Large intestine (tissue), 12 donors: ENCODE measurements around the gene MTTP. TPM values are rescaled to one million over a fixed set of nuclear protein-coding genes. Genes with fewer than 3 reads are reported as not detected.
"Not testable (repeated sequence)": the region's sequence is repeated elsewhere in the genome, so short reads cannot be mapped to it uniquely, and the experiment has no call there.

Source experiments
- DNase-seq, 2 donors: peaks; one replicate each; pipeline versions ENCODE4 v3.0.0 to v3.0.0-alpha.2; 2013
- H3K27ac ChIP-seq: one replicate; pipeline ENCODE4 v1.5.1; 2013; ENCODE audit warnings: low read length
- H3K27me3 ChIP-seq: 2 replicates; pipeline ENCODE4 v1.6.1; 2013; ENCODE audit warnings: low read length; ENCODE audit not compliant: control insufficient read depth, insufficient read depth
- H3K36me3 ChIP-seq: 2 replicates; pipeline ENCODE4 v1.6.1; 2013; ENCODE audit warnings: low read length; ENCODE audit not compliant: control insufficient read depth, insufficient read depth
- H3K4me1 ChIP-seq: one replicate; pipeline ENCODE4 v1.6.1; 2013; ENCODE audit warnings: low read length; ENCODE audit not compliant: control insufficient read depth, insufficient read depth
- H3K4me3 ChIP-seq: one replicate; pipeline ENCODE4 v1.5.1; 2013; ENCODE audit warnings: low read length
- H3K9me3 ChIP-seq: one replicate; pipeline ENCODE4 v1.6.1; 2013; ENCODE audit warnings: mild to moderate bottlenecking, low read depth, low read length, moderate library complexity; ENCODE audit not compliant: control insufficient read depth
- WGBS: methylation state at CpG from one replicate; pipeline ENCODE4 v1.1.5; 2013; ENCODE audit warnings: low lambda C conversion rate; ENCODE audit not compliant: insufficient coverage; 5-methylcytosine and 5-hydroxymethylcytosine counted together
- long read RNA-seq, 11 donors: transcript quantifications; one replicate each; lab custom pipeline, GENCODE V29; 2026
- polyA plus RNA-seq: library from polyadenylated mRNA; unstranded; fragments of 120-200 nt; gene quantifications from one replicate; pipeline ENCODE4 v1.2.1, GENCODE V29; 2013

Gene MTTP
- 459 TPM for polyA plus RNA-seq
- long read RNA-seq, donor 1, full-length matches to known transcripts: 64 of 77 reads
- long read RNA-seq, donor 1, partial matches to known transcripts: 13 of 77 reads
- long read RNA-seq, donor 1, other reads (novel, unspliced or antisense): 0 of 77 reads
- long read RNA-seq, donor 2, full-length matches to known transcripts: 153 of 648 reads
- long read RNA-seq, donor 2, partial matches to known transcripts: 495 of 648 reads
- long read RNA-seq, donor 2, other reads (novel, unspliced or antisense): 0 of 648 reads
- long read RNA-seq, donor 3, full-length matches to known transcripts: 147 of 323 reads
- long read RNA-seq, donor 3, partial matches to known transcripts: 176 of 323 reads
- long read RNA-seq, donor 3, other reads (novel, unspliced or antisense): 0 of 323 reads
- long read RNA-seq, donor 4, full-length matches to known transcripts: 12 of 27 reads
- long read RNA-seq, donor 4, partial matches to known transcripts: 15 of 27 reads
- long read RNA-seq, donor 4, other reads (novel, unspliced or antisense): 0 of 27 reads
- long read RNA-seq, donor 5, full-length matches to known transcripts: 6 of 6 reads
- long read RNA-seq, donor 5, partial matches to known transcripts: 0 of 6 reads
- long read RNA-seq, donor 5, other reads (novel, unspliced or antisense): 0 of 6 reads
- long read RNA-seq, donor 6, full-length matches to known transcripts: 110 of 238 reads
- long read RNA-seq, donor 6, partial matches to known transcripts: 123 of 238 reads
- long read RNA-seq, donor 6, other reads (novel, unspliced or antisense): 5 of 238 reads
- long read RNA-seq, donor 7, full-length matches to known transcripts: 2 of 2 reads
- long read RNA-seq, donor 7, partial matches to known transcripts: 0 of 2 reads
- long read RNA-seq, donor 7, other reads (novel, unspliced or antisense): 0 of 2 reads
- long read RNA-seq, donor 8, full-length matches to known transcripts: 128 of 388 reads
- long read RNA-seq, donor 8, partial matches to known transcripts: 260 of 388 reads
- long read RNA-seq, donor 8, other reads (novel, unspliced or antisense): 0 of 388 reads
- long read RNA-seq, donor 9, full-length matches to known transcripts: 98 of 185 reads
- long read RNA-seq, donor 9, partial matches to known transcripts: 87 of 185 reads
- long read RNA-seq, donor 9, other reads (novel, unspliced or antisense): 0 of 185 reads
- long read RNA-seq, donor 10, full-length matches to known transcripts: 159 of 257 reads
- long read RNA-seq, donor 10, partial matches to known transcripts: 98 of 257 reads
- long read RNA-seq, donor 10, other reads (novel, unspliced or antisense): 0 of 257 reads
- long read RNA-seq, donor 11, full-length matches to known transcripts: 70 of 128 reads
- long read RNA-seq, donor 11, partial matches to known transcripts: 58 of 128 reads
- long read RNA-seq, donor 11, other reads (novel, unspliced or antisense): 0 of 128 reads

DNA sequence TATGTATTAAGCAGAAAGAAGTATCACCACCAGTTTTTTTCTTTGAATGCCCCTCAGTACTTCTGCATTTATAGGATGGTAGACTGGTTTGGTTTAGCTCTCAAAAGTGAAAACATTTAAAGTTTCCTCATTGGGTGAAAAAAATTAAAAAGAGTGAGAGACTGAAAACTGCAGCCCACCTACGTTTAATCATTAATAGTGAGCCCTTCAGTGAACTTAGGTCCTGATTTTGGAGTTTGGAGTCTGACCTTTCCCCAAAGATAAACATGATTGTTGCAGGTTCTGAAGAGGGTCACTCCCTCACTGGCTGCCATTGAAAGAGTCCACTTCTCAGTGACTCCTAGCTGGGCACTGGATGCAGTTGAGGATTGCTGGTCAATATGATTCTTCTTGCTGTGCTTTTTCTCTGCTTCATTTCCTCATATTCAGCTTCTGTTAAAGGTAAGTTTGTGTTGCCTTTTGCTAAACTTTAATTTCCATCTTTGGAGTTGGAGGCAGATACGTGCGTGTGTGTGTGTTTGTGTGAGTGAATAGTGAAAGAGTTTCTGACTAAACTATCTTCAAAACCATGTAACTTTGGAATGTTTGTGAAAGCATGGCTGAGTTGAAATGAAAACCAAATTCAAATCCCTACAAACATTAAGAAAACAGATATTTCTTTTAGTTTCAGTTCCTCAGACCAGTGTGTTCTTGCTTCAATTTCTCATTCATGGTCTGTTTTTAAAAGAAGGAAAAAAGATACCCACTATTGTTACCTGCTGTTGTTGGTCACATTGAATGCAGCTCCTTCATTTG is at the start of gene MTTP:
Gene MTTP, plus strand, starts transcription at position 295 of the 795 bp plus-strand sequence. Its CDS starts 86 bp downstream, at position 381.
- WGBS: no CpG with 5 or more reads among the region's 3 CpGs
- H3K27ac ChIP-seq: peak within 1 kb of the TSS; percentile 92
- peak within 1 kb of the TSS; percentile 60 for H3K4me3 ChIP-seq
- no peaks in the 10 kb centered on the region for H3K27me3 ChIP-seq
- peaks cover 15% of the 10 kb centered on the region for H3K4me1 ChIP-seq
- H3K36me3 ChIP-seq: no peaks in the 10 kb centered on the region
- DNase-seq: peak; percentile 66 to 84
- H3K9me3 ChIP-seq: no peaks in the 10 kb centered on the region

DNA sequence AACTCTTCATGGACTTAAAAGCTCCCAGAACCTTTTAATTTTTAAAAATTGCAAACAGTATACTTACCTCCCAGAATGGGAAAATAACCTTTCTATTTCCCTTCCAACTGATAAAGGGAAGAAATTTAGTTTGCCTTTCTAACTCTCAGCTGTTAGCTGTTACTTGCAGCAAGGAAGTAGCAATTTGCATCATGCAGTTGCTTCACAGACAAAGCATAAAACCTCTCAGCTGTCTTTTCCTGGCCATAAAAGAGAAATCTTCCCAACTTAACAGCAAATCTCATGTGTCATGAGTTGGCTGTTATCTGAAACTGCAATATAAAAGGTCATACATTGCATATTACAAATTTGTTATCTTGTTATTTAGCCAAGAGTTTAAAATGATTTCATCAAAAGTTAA is 45.4 kb upstream of the MTTP start:
- no peaks in the 10 kb centered on the region for H3K9me3 ChIP-seq
- peak; percentile 54 to 64 for DNase-seq
- no peaks in the 10 kb centered on the region for H3K36me3 ChIP-seq
- peaks cover 2% of the 10 kb centered on the region for H3K4me1 ChIP-seq
- no peaks in the 10 kb centered on the region for H3K27me3 ChIP-seq
- H3K27ac ChIP-seq: peak overlapping the region; percentile 61
- no peak overlapping the region for H3K4me3 ChIP-seq

DNA sequence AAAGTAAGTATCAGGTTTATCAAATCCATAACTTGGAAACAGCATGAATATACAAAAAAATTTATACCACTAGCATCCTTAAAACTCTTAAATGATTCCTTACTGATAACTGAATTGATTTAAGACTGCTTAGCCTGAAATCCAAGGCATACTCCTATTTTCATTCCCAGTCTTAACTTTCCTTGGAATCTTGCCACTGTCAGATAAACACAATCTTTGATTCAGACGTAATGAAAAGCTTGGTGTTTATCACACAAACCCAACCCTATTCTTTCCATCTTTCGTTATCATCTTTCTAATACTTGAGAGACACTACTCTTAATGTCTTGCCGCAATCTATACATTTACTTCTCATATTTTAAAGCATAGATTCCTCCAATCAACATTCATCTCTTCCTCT is 44.7 kb upstream of the MTTP start:
- H3K4me1 ChIP-seq: peaks cover 2% of the 10 kb centered on the region
- H3K27me3 ChIP-seq: no peaks in the 10 kb centered on the region
- no peaks in the 10 kb centered on the region for H3K36me3 ChIP-seq
- 71% methylated on average over 3 of the region's 3 CpGs for WGBS
- no peak for DNase-seq
- H3K27ac ChIP-seq: no peak overlapping the region
- H3K9me3 ChIP-seq: no peaks in the 10 kb centered on the region
- H3K4me3 ChIP-seq: no peak overlapping the region

DNA sequence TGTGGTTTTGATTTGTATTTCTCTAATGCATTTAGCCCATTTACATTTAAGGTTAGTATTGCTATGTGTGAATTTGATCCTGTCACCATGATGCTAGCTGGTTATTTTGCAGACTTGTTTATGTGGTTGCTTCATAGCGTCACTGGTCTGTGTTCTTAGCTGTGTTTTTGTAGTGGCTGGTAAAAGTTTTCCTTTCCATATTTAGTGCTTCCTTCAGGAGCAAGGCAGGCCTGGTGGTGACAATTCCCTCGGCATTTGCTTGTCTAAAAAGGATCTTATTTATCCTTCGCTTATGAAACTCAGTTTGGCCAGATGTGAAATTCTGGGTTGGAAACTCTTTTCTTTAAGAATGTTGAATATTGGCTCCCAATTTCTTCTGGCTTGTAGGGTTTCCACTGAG is 39.9 kb upstream of the MTTP start:
- H3K27ac ChIP-seq, H3K36me3 ChIP-seq, H3K27me3 ChIP-seq, DNase-seq, H3K9me3 ChIP-seq, H3K4me3 ChIP-seq: not testable (repeated sequence)
- peaks cover 25% of the 10 kb centered on the region for H3K4me1 ChIP-seq
- WGBS: no CpG with 5 or more reads among the region's 3 CpGs

DNA sequence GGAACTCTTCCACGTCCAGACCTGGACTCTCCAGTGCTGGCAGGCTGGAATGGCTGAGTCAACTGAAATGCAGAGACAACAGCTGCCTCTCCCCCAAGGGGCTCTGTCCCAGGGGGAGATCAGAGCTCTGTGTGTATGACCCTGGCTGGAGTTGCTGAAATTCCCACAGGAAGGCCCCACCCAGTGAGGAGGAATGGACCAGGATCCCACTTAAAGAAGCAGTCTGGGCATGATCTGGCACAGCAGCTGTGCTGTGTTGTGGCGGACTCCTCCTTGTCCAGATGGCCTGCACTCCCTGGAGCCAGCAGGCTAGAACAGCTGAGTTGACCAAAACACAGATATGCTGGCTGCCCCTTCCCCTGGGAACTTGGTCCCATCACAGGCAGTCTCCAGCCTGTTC is 38.4 kb upstream of the MTTP start:
- Histone ChIP-seq H3K36me3 (no peaks in the 10 kb centered on the region), H3K9me3 (no peaks in the 10 kb centered on the region), H3K27ac (no peak overlapping the region), H3K4me3 (no peak overlapping the region), H3K4me1 (peaks cover 31% of the 10 kb centered on the region), H3K27me3 (no peaks in the 10 kb centered on the region)
- peak in 1 of 2 donors; percentile 16 for DNase-seq
- WGBS: no CpG with 5 or more reads among the region's 2 CpGs

DNA sequence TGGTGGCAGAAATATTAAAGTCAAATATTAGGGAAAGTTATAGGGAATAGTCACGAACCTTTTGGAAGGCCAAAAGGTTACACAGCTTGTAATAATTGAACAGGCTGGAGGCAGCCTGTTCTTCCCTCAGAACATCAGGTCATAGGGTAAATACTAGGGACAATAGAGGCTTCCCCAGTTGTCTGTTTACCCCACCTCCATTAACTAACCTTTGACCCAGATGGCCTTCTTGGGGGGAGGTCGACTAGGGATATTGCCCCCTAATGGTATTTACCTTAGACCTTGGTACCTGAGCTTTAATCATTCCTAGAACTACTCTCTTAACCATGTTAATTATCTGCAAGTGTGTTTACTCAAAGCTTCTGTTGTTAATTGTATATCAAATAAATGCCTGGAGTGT is 37.8 kb upstream of the MTTP start:
- WGBS: no CpG with 5 or more reads among the region's 2 CpGs
- Histone ChIP-seq H3K9me3 (no peaks in the 10 kb centered on the region), H3K27ac (no peak overlapping the region), H3K4me3 (no peak overlapping the region), H3K27me3 (no peaks in the 10 kb centered on the region), H3K36me3 (no peaks in the 10 kb centered on the region), H3K4me1 (peaks cover 31% of the 10 kb centered on the region)
- peak in 1 of 2 donors; percentile 43 for DNase-seq

DNA sequence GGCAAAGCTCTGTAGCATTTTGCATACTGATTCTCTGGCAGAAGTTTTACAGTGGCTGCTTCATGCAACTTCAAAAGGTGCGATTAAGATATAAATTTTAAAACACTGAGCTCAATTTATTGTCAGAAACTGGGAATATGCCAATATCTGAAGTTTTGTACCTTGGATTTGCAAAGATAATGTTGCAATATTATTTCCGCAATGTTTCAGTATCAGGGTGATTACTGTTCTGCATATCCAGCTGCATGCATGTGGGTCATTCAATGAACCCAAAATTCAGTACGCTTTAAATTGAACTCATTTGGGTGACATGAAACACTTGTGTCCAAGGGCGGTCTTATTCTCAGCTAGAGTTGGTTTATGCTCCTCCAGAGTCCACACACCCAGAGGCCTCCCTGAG is 37.0 kb upstream of the MTTP start:
- no peaks in the 10 kb centered on the region for H3K36me3 ChIP-seq
- H3K4me3 ChIP-seq: no peak overlapping the region
- no peaks in the 10 kb centered on the region for H3K27me3 ChIP-seq
- WGBS: no CpG with 5 or more reads among the region's 4 CpGs
- H3K27ac ChIP-seq: peak overlapping the region; percentile 3
- DNase-seq: peak in 1 of 2 donors; percentile 21
- no peaks in the 10 kb centered on the region for H3K9me3 ChIP-seq
- peaks cover 31% of the 10 kb centered on the region for H3K4me1 ChIP-seq

DNA sequence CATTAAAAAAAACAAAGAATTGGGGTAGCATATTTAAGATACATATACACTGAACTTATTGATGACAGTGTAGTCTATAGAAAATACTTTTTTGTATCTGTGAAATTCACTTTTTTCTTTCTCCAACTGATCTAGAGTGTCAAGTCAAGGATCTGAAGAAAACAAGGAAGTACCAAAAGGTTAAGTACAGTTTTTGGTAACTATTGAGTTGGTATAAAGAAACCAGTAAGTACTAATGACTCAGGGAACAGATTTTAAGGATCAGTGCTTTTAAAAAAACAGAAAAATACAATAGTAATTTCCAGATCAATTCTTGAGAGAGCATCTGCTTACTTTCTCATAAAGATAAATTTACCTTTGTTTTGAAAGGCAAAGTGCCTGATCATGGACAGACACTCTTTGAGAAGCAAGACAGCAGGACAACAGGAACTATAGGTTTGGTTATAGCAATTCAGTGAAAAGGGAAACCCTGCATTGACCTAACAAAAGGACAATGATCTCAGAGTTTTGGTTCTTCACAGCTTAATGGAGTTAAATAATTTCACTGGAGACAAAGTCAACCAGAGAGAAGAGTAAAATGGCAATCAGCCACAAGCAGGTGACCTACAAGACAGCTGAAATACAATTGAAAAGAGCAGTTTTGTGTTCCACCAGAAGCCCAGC is 34.2 kb upstream of the MTTP start:
- H3K9me3 ChIP-seq: no peaks in the 10 kb centered on the region
- H3K36me3 ChIP-seq: no peaks in the 10 kb centered on the region
- no peak overlapping the region for H3K4me3 ChIP-seq
- no peaks in the 10 kb centered on the region for H3K27me3 ChIP-seq
- H3K4me1 ChIP-seq: peaks cover 31% of the 10 kb centered on the region
- H3K27ac ChIP-seq: peak overlapping the region; percentile 59
- peak in 1 of 2 donors; percentile 66 for DNase-seq

DNA sequence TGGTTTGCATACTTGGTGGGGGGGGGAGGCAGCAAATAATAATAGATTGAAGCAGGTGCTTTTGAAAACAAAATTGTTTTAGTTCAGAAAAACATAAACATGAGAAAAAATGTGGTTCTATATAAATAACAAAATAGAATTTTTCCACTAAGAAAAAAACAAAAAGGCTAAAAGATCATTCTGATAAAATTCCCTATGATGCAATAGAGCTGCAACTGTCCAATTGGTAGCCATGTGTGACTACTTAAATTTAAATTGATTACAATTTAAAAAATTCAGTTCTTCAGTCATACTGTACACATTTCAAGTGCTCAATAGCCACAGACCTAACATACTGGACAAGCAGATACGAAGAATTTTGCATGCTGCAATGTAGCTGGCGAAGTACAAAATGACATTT is 21.8 kb upstream of the MTTP start:
- H3K4me1 ChIP-seq: no peaks in the 10 kb centered on the region
- H3K27me3 ChIP-seq: no peaks in the 10 kb centered on the region
- no peaks in the 10 kb centered on the region for H3K36me3 ChIP-seq
- H3K4me3 ChIP-seq: no peak overlapping the region
- no peaks in the 10 kb centered on the region for H3K9me3 ChIP-seq
- WGBS: 100% methylated on average over 2 of the region's 2 CpGs
- no peak for DNase-seq
- no peak overlapping the region for H3K27ac ChIP-seq
